Measurements from ENCODE around the gene GTF2I.

DNA sequence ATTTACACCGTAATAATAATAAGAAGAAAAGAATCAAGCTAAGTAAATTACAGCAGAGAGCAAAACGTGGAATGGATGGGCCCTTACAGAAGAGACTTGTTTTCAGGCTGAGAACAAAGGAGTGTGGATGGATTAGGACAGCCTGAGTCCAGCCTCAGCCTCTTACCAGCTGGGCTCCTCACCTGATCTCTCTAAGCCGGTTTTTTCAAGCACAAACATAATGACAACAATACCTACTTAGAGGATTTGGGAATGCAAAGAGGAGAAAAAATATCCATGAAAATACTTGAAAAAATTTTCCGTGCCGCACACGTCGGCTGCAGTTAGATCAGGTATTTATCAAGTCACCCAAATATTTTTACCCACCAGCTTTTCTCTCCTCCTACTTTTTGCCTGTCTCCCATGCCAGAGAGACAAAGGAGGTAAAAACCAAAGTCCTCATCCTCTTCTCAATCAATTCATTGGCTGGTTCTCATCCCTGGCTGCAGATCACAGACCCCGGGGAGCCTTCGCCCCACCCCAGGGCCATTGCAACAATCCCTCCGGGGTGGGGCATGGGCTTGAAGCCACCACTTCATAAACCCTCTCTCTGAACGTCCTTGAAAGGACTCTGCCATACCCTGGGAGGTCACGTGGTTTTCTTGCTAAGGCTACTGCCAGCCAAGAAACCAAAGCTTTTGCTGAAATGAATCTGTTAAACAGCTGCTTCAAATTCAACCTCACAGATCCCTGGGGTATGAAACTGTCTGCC lies 29.7 kb upstream of the GTF2I start:
- TF ChIP-seq MAZ (IDR thresholded peaks at IDR 0.05; ENCODE audit: borderline replicate concordance, low read depth, low read length) (no peak), CTCF (IDR thresholded peaks at IDR 0.05) (no peak), POLR2AphosphoS2 (conservative IDR thresholded peaks at IDR 0.05; ENCODE audit: low read length) (no peak), E2F6 (IDR thresholded peaks at IDR 0.05; ENCODE audit: borderline replicate concordance, low read depth) (no peak), RARB (CRISPR knock-in tag; IDR thresholded peaks at IDR 0.05) (no peak), CEBPB (IDR thresholded peaks at IDR 0.05) (no peak), PBX3 (IDR thresholded peaks at IDR 0.05) (no peak), POLR2A (IDR thresholded peaks at IDR 0.05; ENCODE audit: low read length) (no peak), RFX5 (IDR thresholded peaks at IDR 0.05) (no peak), KDM1A (IDR thresholded peaks at IDR 0.05; ENCODE audit: low read depth) (no peak), RCOR1 (IDR thresholded peaks at IDR 0.05; ENCODE audit: low read depth, low read length) (no peak)

Data from A549 (cell line).